ENCODE results near the gene GSDMA.

Gene GSDMA

DNA sequence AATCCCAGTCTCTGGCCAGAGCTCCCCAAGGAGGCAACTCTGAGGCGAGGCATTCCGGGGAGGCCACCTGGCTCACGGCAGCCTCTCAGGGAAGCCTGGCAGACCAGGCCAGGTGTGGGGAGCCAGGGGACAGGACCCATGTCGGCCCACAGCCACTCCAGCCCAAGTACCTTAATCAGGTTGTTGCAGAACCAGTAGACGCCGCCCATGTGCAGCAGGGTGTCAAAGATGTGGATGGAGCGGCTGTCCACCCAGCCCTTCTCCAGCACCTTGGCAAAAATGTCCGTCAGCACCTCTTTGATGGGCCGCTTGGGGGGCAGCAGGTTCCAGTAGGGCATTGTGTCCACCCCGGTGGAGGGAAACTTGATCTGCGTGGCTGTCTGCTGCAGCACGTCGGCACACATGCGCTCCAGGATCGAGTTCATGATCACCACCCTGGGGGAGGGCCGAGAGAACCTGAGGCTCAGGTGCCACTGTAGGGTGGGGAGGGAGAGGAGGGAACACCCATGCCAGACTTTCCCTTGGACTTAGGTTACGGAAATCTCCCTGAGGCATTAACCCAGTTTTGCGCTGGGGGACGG is 60.2 kb downstream of the GSDMA start:
- no peak for DNase-seq (ENCODE audit: low spot score)

DNA sequence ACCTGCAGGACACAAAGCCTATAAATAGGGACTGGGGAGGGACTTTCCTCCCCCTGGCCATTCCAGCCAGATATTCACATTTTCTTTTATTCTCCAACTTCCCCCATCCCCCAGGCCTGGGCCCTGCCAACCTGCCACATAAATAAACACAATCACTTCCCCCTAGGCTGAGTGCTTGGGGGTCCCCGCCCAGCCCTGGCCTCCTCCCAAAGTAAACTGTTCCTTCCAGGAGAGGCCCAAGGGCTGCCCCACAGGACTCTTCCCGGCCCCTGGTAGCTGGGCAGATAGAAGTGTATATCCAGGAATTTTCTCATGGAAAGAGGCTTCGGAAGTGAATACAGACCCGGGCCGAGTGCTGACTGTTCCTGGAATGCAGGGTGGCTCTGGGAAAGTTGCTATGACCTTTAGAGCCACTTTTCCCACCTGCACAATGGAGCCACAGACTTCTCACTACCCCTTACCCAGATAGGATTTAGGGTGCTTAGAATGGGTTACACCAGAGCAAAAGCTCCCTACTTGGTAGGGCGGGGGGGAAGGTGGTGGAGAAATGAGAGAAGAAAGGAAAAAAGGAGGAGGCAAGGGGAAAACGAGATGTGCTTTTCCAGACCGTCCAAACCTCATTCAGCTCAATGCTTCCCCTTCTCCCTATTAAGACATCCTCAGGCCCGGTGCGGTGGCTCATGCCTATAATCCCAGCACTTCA is 60.9 kb downstream of the GSDMA start:
- no peak for DNase-seq (ENCODE audit: low spot score)

DNA sequence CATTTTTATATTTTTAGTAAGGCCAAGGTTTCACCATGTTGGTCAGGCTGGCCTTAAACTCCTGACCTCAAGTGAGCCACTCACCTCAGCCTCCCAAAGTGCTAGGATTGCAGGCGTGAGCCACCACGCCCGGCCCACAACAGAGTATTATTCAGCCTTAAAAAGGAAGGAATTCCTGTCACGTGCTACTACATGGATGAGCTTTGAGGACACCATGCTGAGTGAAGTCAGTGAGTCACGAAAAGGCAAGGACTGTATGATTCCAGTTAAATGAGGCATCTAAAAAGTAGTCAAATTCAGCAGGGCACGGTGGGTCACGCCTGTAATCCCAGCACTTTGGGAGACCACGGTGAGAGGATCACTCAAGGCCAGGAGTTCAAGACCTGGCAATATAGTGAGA is 62.1 kb downstream of the GSDMA start:
- DNase-seq (ENCODE audit: low spot score), result no peak

DNA sequence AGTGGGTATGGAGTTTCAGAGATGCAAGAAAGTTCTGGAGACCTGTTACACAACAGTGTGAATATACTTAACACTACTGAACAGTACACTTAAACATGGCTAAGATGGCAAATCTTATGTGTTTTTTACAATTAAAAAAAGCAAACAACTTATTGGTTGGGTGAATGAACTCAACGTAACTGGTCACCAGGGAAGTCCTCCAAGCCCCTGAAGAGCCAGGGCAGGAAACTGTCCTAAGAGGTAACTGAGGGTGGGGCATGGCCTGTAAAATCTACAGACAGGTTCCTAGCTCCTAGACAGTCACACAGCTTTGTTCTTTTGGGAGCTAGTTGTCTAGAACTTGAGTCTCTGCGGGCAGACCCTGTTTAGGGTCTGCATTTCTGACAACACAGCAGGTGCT is 62.8 kb downstream of the GSDMA start:
- no peak for DNase-seq (ENCODE audit: low spot score)

DNA sequence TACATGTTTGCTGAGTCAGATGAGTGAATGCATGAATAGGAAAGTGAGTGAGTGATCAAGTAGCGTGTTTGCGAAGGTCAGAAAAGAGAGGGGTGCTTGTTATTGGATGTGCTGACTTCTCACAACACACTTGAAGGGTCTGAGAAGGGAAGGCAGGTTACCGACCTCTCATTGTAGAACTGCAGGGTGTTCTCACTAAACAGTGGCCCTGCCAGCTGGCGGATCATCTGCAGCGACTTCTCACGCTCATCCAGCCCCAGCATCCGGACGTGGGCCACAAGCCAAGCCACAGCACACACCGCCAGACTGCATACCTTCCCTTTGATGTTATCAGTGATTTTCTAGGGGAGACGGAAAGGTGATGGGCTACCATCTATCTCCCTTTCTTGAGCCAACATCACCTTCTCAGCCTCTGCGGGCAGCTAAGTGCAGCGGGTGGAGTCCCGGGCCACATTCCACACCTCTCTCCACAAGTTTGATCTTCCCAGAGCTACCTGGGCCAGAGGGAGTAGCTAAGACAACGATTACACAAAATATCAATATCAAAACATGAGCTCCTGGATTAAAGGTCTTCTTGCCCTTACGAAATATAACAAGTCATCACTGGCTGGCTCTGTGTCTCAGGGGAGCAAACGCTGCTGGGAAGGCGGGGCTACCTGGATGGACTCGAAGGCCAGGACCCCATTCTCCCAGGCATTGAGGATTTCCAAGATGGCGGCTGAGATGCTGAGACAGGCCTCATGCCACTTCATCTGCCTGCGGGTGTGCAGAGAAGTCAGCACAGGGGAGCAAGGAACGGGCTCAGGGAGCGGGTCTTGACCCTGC is 63.4 kb downstream of the GSDMA start:
- DNase-seq (ENCODE audit: low spot score), result peak; percentile 35

DNA sequence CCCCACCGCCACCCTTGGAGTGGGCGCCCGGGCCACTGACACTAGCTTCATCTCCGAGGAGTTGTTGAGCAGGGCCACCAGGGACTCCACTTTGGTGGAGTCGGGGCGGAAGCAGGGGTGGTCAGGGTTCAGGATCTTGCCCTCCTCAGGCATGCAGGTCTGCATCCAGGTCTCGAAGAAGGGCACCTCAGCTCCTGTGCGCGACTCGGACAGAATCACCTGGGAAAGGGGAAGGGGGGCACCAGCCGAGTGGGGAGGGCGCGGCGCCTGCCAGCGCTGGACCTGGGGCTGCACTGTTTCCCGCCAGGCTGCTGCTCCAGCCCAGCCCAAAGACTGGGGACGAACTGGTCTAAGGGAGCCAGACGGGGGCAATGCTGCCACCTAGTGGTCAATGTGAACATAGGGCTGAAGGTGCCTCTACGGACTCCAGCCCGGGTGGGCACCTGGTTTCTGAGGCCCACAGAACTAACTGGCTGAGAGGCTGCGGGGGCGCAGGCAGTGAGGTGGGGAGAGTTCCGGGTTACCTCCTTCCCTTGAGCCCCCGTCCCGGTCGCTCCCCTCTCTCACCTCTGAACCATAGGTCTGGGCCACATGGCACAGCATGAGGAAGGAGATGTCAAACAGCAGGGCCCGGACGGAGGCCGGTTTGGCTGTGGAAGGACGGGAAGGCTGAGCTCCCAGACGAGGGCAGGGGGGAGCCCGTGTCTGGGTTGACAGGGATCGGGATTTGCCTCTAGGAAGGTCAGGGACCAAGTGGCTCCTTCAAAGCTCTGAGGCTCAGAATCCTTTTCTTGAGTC is 64.2 kb downstream of the GSDMA start:
- DNase-seq (ENCODE audit: low spot score), result peak; percentile 75
